ENCODE measurements around the gene ST3GAL6.

- TF ChIP-seq CTCF (IDR thresholded peaks at IDR 0.05): no peak
- no peak for TF ChIP-seq POLR2A (IDR thresholded peaks at IDR 0.05)
These were observed 27.3 kb upstream of the ST3GAL6 start for GRCh38 chr3:98735761-98736269.

Measured in Peyer's patch (tissue), 4 donors.